Duodenal mucosa (tissue), 2 donors: ENCODE measurements around the gene CASQ2.
"Not testable (repeated sequence)": the region's sequence is repeated elsewhere in the genome, so short reads cannot be mapped to it uniquely, and the experiment has no call there.

Experiments
- H3K27ac ChIP-seq: one replicate; pipeline ENCODE4 v1.7.0; 2013; ENCODE audit warnings: low read depth, low read length
- H3K27me3 ChIP-seq, 2 donors: one replicate each; pipeline ENCODE4 v1.7.0; 2013; ENCODE audit warnings: low read length in 2 of 2, control low read depth in 1 of 2; ENCODE audit not compliant: insufficient read depth in 2 of 2, control insufficient read depth in 1 of 2
- H3K36me3 ChIP-seq, 2 donors: one replicate each; pipeline ENCODE4 v1.7.0; 2013; ENCODE audit warnings: low read length in 2 of 2, control low read depth in 1 of 2; ENCODE audit not compliant: insufficient read depth in 2 of 2, control insufficient read depth in 1 of 2
- H3K4me1 ChIP-seq, 2 donors: one replicate each; pipeline ENCODE4 v1.7.0; 2013; ENCODE audit warnings: low read length in 2 of 2, control low read depth in 1 of 2; ENCODE audit not compliant: insufficient read depth in 2 of 2, control insufficient read depth in 1 of 2
- H3K4me3 ChIP-seq, 2 donors: one replicate each; pipeline ENCODE4 v1.7.0; 2013; ENCODE audit warnings: low read length in 2 of 2, low read depth in 1 of 2
- H3K9ac ChIP-seq, 2 donors: one replicate each; pipeline ENCODE4 v1.7.0; 2013; ENCODE audit warnings: low read length in 2 of 2, low read depth in 1 of 2
- H3K9me3 ChIP-seq, 2 donors: one replicate each; pipeline ENCODE4 v1.7.0; 2013; ENCODE audit warnings: low read length in 2 of 2, control low read depth in 1 of 2; ENCODE audit not compliant: control insufficient read depth in 1 of 2

The CASQ2 gene

DNA sequence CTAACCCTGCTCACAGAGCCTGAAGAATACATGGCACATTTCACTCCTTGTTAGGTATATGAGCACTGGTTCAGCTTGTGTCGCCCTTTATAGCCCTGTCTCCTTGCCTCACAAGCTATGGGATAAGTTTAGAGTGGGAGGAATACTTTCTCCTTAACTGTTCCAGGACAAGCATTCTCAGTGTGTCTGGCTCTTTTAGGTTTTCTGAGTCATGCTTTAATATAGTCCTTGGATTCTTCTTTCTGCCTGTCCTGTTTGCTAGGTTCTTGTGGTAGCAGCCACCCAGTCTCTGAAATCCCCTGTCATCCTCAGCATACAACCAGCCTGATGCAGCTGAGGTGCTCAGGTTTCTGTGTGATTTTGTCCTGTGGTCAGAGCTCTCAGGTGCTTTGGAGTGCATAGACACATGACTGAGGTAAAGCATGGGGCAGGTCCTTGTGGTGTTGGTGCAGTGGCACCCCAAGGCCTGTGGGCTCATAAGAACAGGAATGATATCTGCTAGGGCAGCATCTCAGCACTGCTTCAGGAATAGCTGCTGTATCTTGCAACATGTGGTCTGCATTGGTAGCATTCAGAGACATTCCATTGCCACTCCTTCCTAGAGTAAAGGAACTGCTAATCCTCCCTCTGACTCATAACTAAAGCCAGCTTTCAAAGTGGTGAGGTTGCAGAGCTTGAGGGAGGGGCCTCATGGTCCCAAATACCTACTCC, 14.2 kb upstream of the CASQ2 start:
- H3K4me3 ChIP-seq = no peak overlapping the region
- no peak overlapping the region for H3K27ac ChIP-seq
- H3K36me3 ChIP-seq = no peaks in the 10 kb centered on the region
- no peaks in the 10 kb centered on the region for H3K9me3 ChIP-seq
- H3K4me1 ChIP-seq = no peaks in the 10 kb centered on the region
- no peak overlapping the region for H3K9ac ChIP-seq
- H3K27me3 ChIP-seq = no peaks in the 10 kb centered on the region

DNA sequence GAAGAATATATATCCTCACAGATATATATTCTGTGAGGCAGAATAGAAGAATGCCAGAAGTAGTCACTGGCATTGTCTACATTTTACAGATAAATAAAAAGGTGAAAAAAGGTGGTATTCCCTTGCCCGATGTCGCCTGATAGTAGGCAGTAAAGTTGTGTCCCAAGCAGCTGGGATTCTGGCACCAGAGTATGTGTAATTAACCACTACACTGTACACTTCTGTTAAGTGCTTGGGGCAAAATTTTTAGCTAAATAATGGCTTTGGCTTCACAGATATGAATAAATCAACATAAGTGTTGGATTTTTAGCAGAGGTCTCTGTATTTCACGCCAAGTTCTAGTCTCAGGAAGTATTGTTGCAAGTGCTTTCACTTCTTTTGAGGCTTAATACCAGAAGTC, 13.3 kb upstream of the CASQ2 start:
- H3K27ac ChIP-seq = no peak overlapping the region
- H3K9ac ChIP-seq = no peak overlapping the region
- no peaks in the 10 kb centered on the region for H3K9me3 ChIP-seq
- no peaks in the 10 kb centered on the region for H3K4me1 ChIP-seq
- H3K27me3 ChIP-seq = peaks cover 0 to 3% of the 10 kb centered on the region in 2 donors
- no peaks in the 10 kb centered on the region for H3K36me3 ChIP-seq
- H3K4me3 ChIP-seq = no peak overlapping the region

- no peak overlapping the region for H3K27ac ChIP-seq
These were observed 12.8 kb upstream of the CASQ2 start for GRCh38 chr1:115781343-115781742.

GRCh38 chr1:115780655-115781054, 12.1 kb upstream of the CASQ2 start:
- not testable (repeated sequence) for H3K4me3 ChIP-seq, H3K4me1 ChIP-seq, H3K9ac ChIP-seq, H3K27me3 ChIP-seq, H3K9me3 ChIP-seq, H3K36me3 ChIP-seq, H3K27ac ChIP-seq

More at GRCh38 chr1:115781343-115781742, 12.8 kb upstream of the CASQ2 start:
- Histone ChIP-seq H3K9ac (no peak overlapping the region), H3K4me1 (no peaks in the 10 kb centered on the region), H3K9me3 (no peaks in the 10 kb centered on the region), H3K27me3 (peaks cover 0 to 3% of the 10 kb centered on the region in 2 donors), H3K4me3 (no peak overlapping the region), H3K36me3 (no peaks in the 10 kb centered on the region)

DNA sequence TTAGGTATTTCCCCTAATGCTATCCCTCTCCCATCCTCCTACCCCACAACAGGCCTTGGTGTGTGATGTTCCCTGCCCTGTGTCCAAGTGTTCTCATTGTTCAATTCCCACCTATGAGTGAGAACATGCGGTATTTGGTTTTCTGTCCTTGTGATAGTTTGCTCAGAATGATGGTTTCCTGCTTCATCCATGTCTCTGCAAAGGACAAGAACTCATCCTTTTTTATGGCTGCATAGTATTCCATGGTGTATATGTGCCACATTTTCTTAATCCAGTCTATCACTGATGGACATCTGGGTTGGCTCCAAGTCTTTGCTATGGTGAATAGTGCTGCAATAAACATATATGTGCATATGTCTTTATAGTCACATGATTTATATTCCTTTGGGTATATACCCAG, 10.6 kb upstream of the CASQ2 start:
- not testable (repeated sequence) for H3K27ac ChIP-seq, H3K4me1 ChIP-seq, H3K9me3 ChIP-seq, H3K4me3 ChIP-seq, H3K36me3 ChIP-seq, H3K9ac ChIP-seq, H3K27me3 ChIP-seq

DNA sequence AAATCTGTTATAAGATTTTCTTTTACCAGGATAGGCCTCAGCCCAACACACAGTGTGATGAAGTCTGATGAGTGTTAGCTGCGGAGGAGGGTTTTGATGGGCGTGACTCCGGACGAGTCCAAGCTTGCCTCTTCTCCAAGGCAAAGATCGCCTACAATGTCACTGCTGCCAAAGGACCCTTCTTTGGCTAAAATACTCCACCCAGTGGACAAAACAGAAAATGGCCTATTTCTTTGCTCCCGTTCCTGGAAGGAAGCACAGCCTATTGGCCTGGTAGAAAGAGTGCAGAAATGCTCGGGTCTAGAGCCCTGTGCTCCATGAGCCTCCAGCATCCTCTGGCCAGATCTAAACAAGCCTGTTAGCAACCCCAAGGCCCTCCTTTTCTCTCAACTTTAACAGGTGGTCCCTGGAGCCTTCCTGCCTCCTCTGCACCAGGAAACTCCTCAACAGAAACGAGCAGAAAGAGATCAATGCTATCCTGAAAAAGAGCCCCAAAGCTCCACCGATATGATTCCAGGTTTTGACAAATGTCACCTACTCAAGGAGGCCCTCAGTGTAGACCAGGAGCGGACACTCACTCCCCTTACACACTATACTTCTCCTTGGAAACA, 3.4 kb upstream of the CASQ2 start:
- no peaks in the 10 kb centered on the region for H3K36me3 ChIP-seq
- no peaks in the 10 kb centered on the region for H3K27me3 ChIP-seq
- H3K9ac ChIP-seq = no peak overlapping the region
- no peak overlapping the region for H3K4me3 ChIP-seq
- H3K4me1 ChIP-seq = no peaks in the 10 kb centered on the region
- H3K9me3 ChIP-seq = no peaks in the 10 kb centered on the region
- H3K27ac ChIP-seq = no peak overlapping the region

DNA sequence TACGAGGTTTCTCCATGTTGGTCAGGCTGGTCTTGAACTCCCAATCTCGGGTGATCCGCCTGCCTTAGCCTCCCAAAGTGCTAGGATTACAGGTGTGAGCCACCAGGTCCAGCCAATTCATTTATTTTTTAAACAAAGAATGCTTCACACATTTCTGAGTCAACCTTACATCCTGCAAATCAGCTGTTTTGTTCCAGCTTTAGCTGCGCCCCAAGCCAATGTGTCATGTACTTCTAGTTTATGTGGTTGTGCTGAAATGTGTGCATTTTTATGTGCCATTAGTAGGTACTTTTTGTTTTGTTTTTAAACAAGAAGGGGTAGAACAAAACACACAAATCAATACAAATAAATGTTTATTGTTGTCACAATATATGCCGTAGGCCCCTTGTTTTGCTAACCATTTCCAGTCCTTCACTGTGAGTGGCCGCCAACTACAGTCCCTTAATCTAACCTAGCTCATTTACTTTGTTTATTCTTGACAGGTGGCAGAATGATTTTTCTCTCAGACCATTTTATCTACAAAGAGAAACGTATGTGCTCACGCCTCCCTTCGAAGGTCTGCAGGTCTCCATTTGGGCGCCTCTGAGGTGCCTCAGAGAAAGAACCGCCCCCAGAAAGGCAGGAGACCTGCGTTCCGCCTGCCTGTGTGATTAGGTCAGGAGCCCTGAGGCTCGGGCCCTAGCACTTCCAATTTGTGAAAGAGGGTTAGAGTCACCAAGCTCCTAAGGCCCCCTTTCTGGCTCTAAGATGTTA, 2.8 kb upstream of the CASQ2 start:
- Histone ChIP-seq H3K9ac (no peak overlapping the region), H3K4me3 (no peak overlapping the region), H3K36me3 (no peaks in the 10 kb centered on the region), H3K27ac (no peak overlapping the region), H3K4me1 (no peaks in the 10 kb centered on the region), H3K9me3 (no peaks in the 10 kb centered on the region), H3K27me3 (no peaks in the 10 kb centered on the region)

DNA sequence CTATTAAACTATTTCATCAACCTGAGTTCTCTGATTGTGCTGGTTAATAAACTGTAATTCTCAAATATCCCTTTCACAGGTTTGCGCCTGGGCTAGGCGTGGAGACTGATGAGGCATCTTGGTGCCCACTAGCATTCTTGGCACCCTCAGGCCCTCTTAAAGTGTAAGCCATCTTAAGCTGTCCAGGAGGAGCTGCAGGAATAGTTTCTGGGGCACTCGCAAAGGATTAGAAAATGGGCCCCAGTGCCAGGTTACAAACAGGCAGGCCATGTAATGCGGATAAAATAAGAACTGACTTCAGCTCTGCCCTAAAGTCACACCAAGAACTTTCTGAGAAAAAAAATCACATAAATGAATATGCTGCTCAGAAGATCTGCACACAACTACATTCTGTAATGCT, 1.1 kb downstream of the CASQ2 start:
- H3K9ac ChIP-seq = no peak overlapping the region
- no peaks in the 10 kb centered on the region for H3K27me3 ChIP-seq
- no peak overlapping the region for H3K27ac ChIP-seq
- H3K4me3 ChIP-seq = no peak overlapping the region
- no peaks in the 10 kb centered on the region for H3K4me1 ChIP-seq
- H3K36me3 ChIP-seq = no peaks in the 10 kb centered on the region
- H3K9me3 ChIP-seq = no peaks in the 10 kb centered on the region

GRCh38 chr1:115765091-115765490, 3.4 kb downstream of the CASQ2 start:
- Histone ChIP-seq H3K4me3 (no peak overlapping the region), H3K9ac (no peak overlapping the region), H3K9me3 (no peaks in the 10 kb centered on the region), H3K36me3 (no peaks in the 10 kb centered on the region), H3K27ac (no peak overlapping the region), H3K4me1 (no peaks in the 10 kb centered on the region), H3K27me3 (no peaks in the 10 kb centered on the region)

- Histone ChIP-seq H3K27me3 (no peaks in the 10 kb centered on the region), H3K36me3 (no peaks in the 10 kb centered on the region), H3K4me3 (no peak overlapping the region), H3K4me1 (no peaks in the 10 kb centered on the region), H3K9ac (no peak overlapping the region), H3K27ac (no peak overlapping the region), H3K9me3 (no peaks in the 10 kb centered on the region)
These were observed 4.0 kb downstream of the CASQ2 start for GRCh38 chr1:115764541-115764940.
